ENCODE data around the gene PRR32. TPM values are rescaled to one million over a fixed set of nuclear protein-coding genes. Genes with fewer than 3 reads are reported as not detected.

PRR32 gene
- total RNA-seq, 1 experiment from 2014 or later, result not detected

DNA sequence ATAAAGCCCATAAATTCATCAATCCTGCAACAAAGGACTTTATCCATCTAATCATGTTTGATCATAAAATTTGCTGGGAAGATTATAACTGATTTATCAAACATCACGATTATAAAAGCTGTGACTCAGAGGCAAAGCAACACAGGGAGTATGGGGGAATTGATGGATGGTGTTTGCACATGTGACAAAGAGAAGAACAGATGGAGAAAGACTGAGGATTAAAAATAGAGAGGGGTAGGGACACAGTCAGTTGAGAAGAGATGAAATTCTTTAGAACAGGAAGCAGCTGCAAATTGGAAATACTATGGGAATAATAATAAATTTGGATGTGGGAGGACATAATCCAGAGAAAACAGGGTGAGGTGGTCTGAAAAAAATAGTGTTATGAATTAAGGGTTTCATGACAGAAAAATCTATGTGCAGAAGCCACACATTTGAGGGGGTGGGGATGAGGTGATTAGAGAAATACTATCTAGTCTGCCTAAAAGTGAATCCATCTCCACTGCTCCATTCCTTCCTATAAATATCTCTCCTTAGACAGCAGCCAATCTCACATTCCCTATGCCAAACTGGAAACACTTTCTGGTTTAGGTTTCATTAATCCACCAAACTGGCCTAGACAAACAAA, 6.2 kb downstream of the PRR32 start:
- ChIA-PET CTCF (no interaction called here), POLR2A (no interaction called here)
- no peaks in the 10 kb centered on the region for H3K9me3 ChIP-seq (ENCODE audit: control insufficient read depth, insufficient read depth, low read depth, low read length)
- no peaks in the 10 kb centered on the region for H3K4me1 ChIP-seq (ENCODE audit: control insufficient read depth, insufficient read depth, low read length)
- intact Hi-C loops (cut with micrococcal nuclease; ENCODE audit: unreplicated experiment) (no loop called here), in situ Hi-C loops (cut with HindIII; ENCODE audit: low pct_unique_long_range_greater_than_20kb, low sequenced_read_pairs) (no loop called here)
- no peaks in the 10 kb centered on the region for H3K36me3 ChIP-seq (ENCODE audit: control insufficient read depth, insufficient read depth, low read length)
- no peak for ATAC-seq
- H3K4me3 ChIP-seq (ENCODE audit: low read depth in 2 of 2, low read length in 2 of 2), result no peak overlapping the region
- TF ChIP-seq REST (IDR thresholded peaks at IDR 0.05; ENCODE audit: insufficient read depth in 1 of 2, low read depth in 2 of 2, low read length in 1 of 2) (no peak), TCF7L2 (IDR thresholded peaks at IDR 0.05; ENCODE audit: low read depth, low read length) (no peak), CTCF (IDR thresholded peaks at IDR 0.05) (no peak), SIN3A (IDR thresholded peaks at IDR 0.05; ENCODE audit: borderline replicate concordance, insufficient read depth, low read depth, low read length) (no peak), POLR2AphosphoS5 (IDR thresholded peaks at IDR 0.05; ENCODE audit: low read depth, low read length) (no peak)
- H3K27ac ChIP-seq (ENCODE audit: low read length), result no peak overlapping the region
- H3K27me3 ChIP-seq (ENCODE audit: control insufficient read depth, insufficient read depth, low read length), result no peaks in the 10 kb centered on the region
- DNase-seq (ENCODE audit: low read depth, low spot score), result no peak
- BruUV-seq (replicated peaks), result no TSS peak

DNA sequence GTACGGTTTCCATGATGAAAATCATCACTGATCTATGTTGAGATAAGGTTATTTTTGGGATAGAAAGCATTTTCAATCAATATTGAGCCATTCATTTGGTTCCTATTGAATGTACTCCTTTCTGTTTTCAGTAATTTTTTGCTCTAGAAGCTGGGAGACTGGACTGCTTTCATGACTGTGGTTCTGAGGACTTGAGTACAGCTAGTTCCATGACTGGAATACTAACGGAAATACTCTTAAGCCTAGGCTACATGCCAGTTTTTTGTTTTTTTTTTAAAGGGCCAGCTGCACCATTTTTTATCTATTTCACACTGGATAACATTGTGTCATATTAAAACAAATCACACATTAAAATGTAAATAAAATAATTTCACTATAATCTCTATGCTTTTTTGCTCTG, 16.7 kb downstream of the PRR32 start:
- DNase-seq (ENCODE audit: low read depth, low spot score) (no peak), ATAC-seq (no peak)
- ChIA-PET POLR2A (no interaction called here), CTCF (no interaction called here)
- Histone ChIP-seq H3K36me3 (ENCODE audit: control insufficient read depth, insufficient read depth, low read length) (no peaks in the 10 kb centered on the region), H3K27me3 (ENCODE audit: control insufficient read depth, insufficient read depth, low read length) (no peaks in the 10 kb centered on the region), H3K27ac (ENCODE audit: low read length) (no peak overlapping the region), H3K9me3 (ENCODE audit: control insufficient read depth, insufficient read depth, low read depth, low read length) (no peaks in the 10 kb centered on the region), H3K4me1 (ENCODE audit: control insufficient read depth, insufficient read depth, low read length) (no peaks in the 10 kb centered on the region), H3K4me3 (ENCODE audit: low read depth in 2 of 2, low read length in 2 of 2) (no peak overlapping the region)
- in situ Hi-C loops (cut with HindIII; ENCODE audit: low pct_unique_long_range_greater_than_20kb, low sequenced_read_pairs), result no loop called here
- TF ChIP-seq SIN3A (IDR thresholded peaks at IDR 0.05; ENCODE audit: borderline replicate concordance, insufficient read depth, low read depth, low read length) (no peak), POLR2AphosphoS5 (IDR thresholded peaks at IDR 0.05; ENCODE audit: low read depth, low read length) (no peak), CTCF (IDR thresholded peaks at IDR 0.05) (no peak), TCF7L2 (IDR thresholded peaks at IDR 0.05; ENCODE audit: low read depth, low read length) (no peak), REST (IDR thresholded peaks at IDR 0.05; ENCODE audit: insufficient read depth in 1 of 2, low read depth in 2 of 2, low read length in 1 of 2) (no peak)
- no TSS peak for BruUV-seq (replicated peaks)
- intact Hi-C loops (cut with micrococcal nuclease; ENCODE audit: unreplicated experiment), result no loop called here
